Cardiac muscle cell (in vitro differentiated cells and primary cell): ENCODE results near the gene SARNP. TPM values are rescaled to one million over a fixed set of nuclear protein-coding genes. Genes with fewer than 3 reads are reported as not detected.

ENCODE experiments used
- DNase-seq, 2 donors: peaks; one replicate each; pipeline versions ENCODE4 v3.0.0 to v3.0.0-alpha.2; 2010 to 2017; ENCODE audit warnings: low read depth in 1 of 2, low spot score in 1 of 2
- H3K27ac ChIP-seq: fragments of 200-600 bp; sonication (generic); 2 replicates; pipeline ENCODE4 v1.5.1; 2016
- H3K27me3 ChIP-seq: fragments of 200-600 bp; sonication (generic); 2 replicates; pipeline ENCODE4 v1.6.0; 2016; ENCODE audit warnings: control low read depth
- H3K36me3 ChIP-seq: fragments of 200-600 bp; sonication (generic); 2 replicates; pipeline ENCODE4 v1.5.1; 2016; ENCODE audit warnings: control low read depth
- H3K4me1 ChIP-seq: fragments of 200-600 bp; sonication (generic); 2 replicates; pipeline ENCODE4 v1.8.1; 2017; ENCODE audit warnings: low read depth, mild to moderate bottlenecking, mixed run types
- H3K4me3 ChIP-seq: fragments of 200-600 bp; sonication (generic); 2 replicates; pipeline ENCODE4 v1.5.1; 2016; ENCODE audit warnings: mild to moderate bottlenecking
- H3K9me3 ChIP-seq: fragments of 200-600 bp; sonication (generic); 2 replicates; pipeline ENCODE4 v1.5.1; 2017; ENCODE audit warnings: low read depth, mild to moderate bottlenecking, control low read depth
- CTCF ChIP-seq: IDR thresholded peaks from 2 replicates; pipeline ENCODE4 v1.5.1; 2012; ENCODE audit warnings: low read depth, mild to moderate bottlenecking, low read length
- polyA plus RNA-seq: library from polyadenylated mRNA; unstranded; fragments of >200 nt; fragmentation: Nextera tagmentation; extraction: Ambion mirVana; gene quantifications from 2 replicates; pipeline ENCODE4 v1.2.1, GENCODE V29; 2016
- total RNA-seq: library from RNA; depleted of rRNA; stranded (reverse); fragments of >200 nt; gene quantifications from 2 replicates; pipeline ENCODE4 v1.2.3, GENCODE V29; 2016

SARNP gene
- total and polyA plus RNA-seq, 2 experiments from 2014 or later: 197 to 236 TPM

- DNase-seq: no peak
- peaks cover 40% of the 10 kb centered on the region for H3K36me3 ChIP-seq
Measured at GRCh38 chr12:55755246-55755645, 62.3 kb downstream of the SARNP start.

GRCh38 chr12:55748230-55748993 lies 69.1 kb downstream of the SARNP start:
- Histone ChIP-seq H3K27ac (peak overlapping the region; percentile 92), H3K4me3 (no peak overlapping the region), H3K27me3 (no peaks in the 10 kb centered on the region), H3K36me3 (peaks cover 20% of the 10 kb centered on the region), H3K9me3 (no peaks in the 10 kb centered on the region), H3K4me1 (peaks cover 22% of the 10 kb centered on the region)
- no peak for DNase-seq
- TF ChIP-seq CTCF: no peak

More at GRCh38 chr12:55755246-55755645, 62.3 kb downstream of the SARNP start:
- Histone ChIP-seq H3K27me3 (no peaks in the 10 kb centered on the region), H3K9me3 (no peaks in the 10 kb centered on the region), H3K4me3 (no peak overlapping the region), H3K4me1 (peaks cover 14% of the 10 kb centered on the region), H3K27ac (peak overlapping the region; percentile 67)
- no peak for TF ChIP-seq CTCF

GRCh38 chr12:55746913-55747231 lies 70.7 kb downstream of the SARNP start:
- Histone ChIP-seq H3K27me3 (no peaks in the 10 kb centered on the region), H3K9me3 (no peaks in the 10 kb centered on the region), H3K36me3 (peaks cover 18% of the 10 kb centered on the region), H3K4me3 (peak overlapping the region; percentile 53), H3K4me1 (peaks cover 25% of the 10 kb centered on the region), H3K27ac (peak overlapping the region; percentile 92)
- no peak for DNase-seq
- TF ChIP-seq CTCF: no peak

- Histone ChIP-seq H3K27ac (peak overlapping the region; percentile 92), H3K36me3 (peaks cover 13% of the 10 kb centered on the region), H3K27me3 (no peaks in the 10 kb centered on the region), H3K4me3 (peak overlapping the region; percentile 53), H3K4me1 (peaks cover 25% of the 10 kb centered on the region), H3K9me3 (no peaks in the 10 kb centered on the region)
- DNase-seq: peak in 1 of 2 donors; percentile 38
- TF ChIP-seq CTCF: no peak
Measured at GRCh38 chr12:55746174-55746912, 71.2 kb downstream of the SARNP start.

- Histone ChIP-seq H3K4me1 (peaks cover 25% of the 10 kb centered on the region), H3K9me3 (no peaks in the 10 kb centered on the region), H3K4me3 (peak overlapping the region; percentile 53), H3K27ac (peak overlapping the region; percentile 92), H3K27me3 (no peaks in the 10 kb centered on the region), H3K36me3 (peaks cover 13% of the 10 kb centered on the region)
- no peak for TF ChIP-seq CTCF
- DNase-seq: peak; percentile 77 to 94
Measured at GRCh38 chr12:55745361-55746173, 72.0 kb downstream of the SARNP start.
